PC-3 (cell line): ENCODE measurements around the gene SYT15. TPM values are rescaled to one million over a fixed set of nuclear protein-coding genes. Genes with fewer than 3 reads are reported as not detected.
"Not testable (repeated sequence)": the region's sequence is repeated elsewhere in the genome, so short reads cannot be mapped to it uniquely, and the experiment has no call there.

Experiments used
- ATAC-seq: fragments of 200-7000 bp; cut with Tn5 transposase; 2 replicates; pipeline ENCODE4 v1.9.1; 2020; ENCODE audit warnings: mild to moderate bottlenecking, moderate library complexity
- BruUV-seq: library from RNA; stranded (reverse); fragments of 400-500 nt; replicated peaks from 2 replicates; lab custom pipeline; 2021; lab: Mats Ljungman, UMichigan
- CTCF ChIA-PET: fragments of 300-600 bp; sonication (Branson Sonifier 250); formaldehyde crosslinking; loops from one replicate; lab custom pipeline; 2022; ENCODE audit warnings: antibody characterized with exemption; lab: Charles Lee
- POLR2A ChIA-PET: fragments of 300-600 bp; sonication (Branson Sonifier 250); formaldehyde crosslinking; loops from one replicate; lab custom pipeline; 2022; ENCODE audit warnings: antibody characterized with exemption; ENCODE audit not compliant: unreplicated experiment; lab: Charles Lee
- DNase-seq: peaks from one replicate; pipeline ENCODE4 v3.0.0-alpha.2; 2015
- H2AFZ ChIP-seq: fragments of 300-600 bp; sonication (generic); 2 replicates; pipeline ENCODE4 v1.6.0; 2016; ENCODE audit warnings: antibody characterized with exemption, low read length
- H3F3A ChIP-seq: fragments of 300-600 bp; sonication (generic); one replicate; pipeline ENCODE4 v1.6.0; 2017; ENCODE audit warnings: antibody characterized with exemption, low read length, control low read depth, mild to moderate bottlenecking; ENCODE audit not compliant: unreplicated experiment
- H3K27ac ChIP-seq: fragments of 300-600 bp; sonication (generic); 2 replicates; pipeline ENCODE4 v1.5.1; 2016; ENCODE audit warnings: mild to moderate bottlenecking, low read length
- H3K27me3 ChIP-seq: fragments of 300-600 bp; sonication (generic); 2 replicates; pipeline ENCODE4 v1.6.1; 2016; ENCODE audit warnings: low read length, mixed read lengths
- H3K36me3 ChIP-seq: fragments of 300-600 bp; sonication (generic); 2 replicates; pipeline ENCODE4 v1.6.1; 2016; ENCODE audit warnings: low read depth, mixed run types, low read length, mixed read lengths
- H3K4me1 ChIP-seq: fragments of 300-600 bp; sonication (generic); 2 replicates; pipeline ENCODE4 v1.5.1; 2016; ENCODE audit warnings: low read length; ENCODE audit not compliant: insufficient read depth
- H3K4me2 ChIP-seq: fragments of 300-600 bp; sonication (generic); 2 replicates; pipeline ENCODE4 v1.6.0; 2016; ENCODE audit warnings: low read length
- H3K4me3 ChIP-seq: fragments of 300-600 bp; sonication (generic); 2 replicates; pipeline ENCODE4 v1.5.1; 2016; ENCODE audit warnings: mild to moderate bottlenecking, low read length, mixed read lengths
- H3K79me2 ChIP-seq: fragments of 300-600 bp; sonication (generic); 2 replicates; pipeline ENCODE4 v1.6.1; 2017; ENCODE audit warnings: low read length, mixed read lengths
- H3K9ac ChIP-seq: fragments of 300-600 bp; sonication (generic); 2 replicates; pipeline ENCODE4 v1.6.0; 2016; ENCODE audit warnings: mild to moderate bottlenecking, low read length
- H3K9me2 ChIP-seq: fragments of 300-600 bp; sonication (generic); replicated peaks from 2 replicates; pipeline ENCODE4 v1.6.1; 2016; ENCODE audit warnings: mixed run types, low read length, mixed read lengths
- H3K9me3 ChIP-seq: fragments of 300-600 bp; sonication (generic); 2 replicates; pipeline ENCODE4 v1.6.1; 2016; ENCODE audit warnings: low read length, mixed read lengths
- H4K20me1 ChIP-seq: fragments of 300-600 bp; sonication (generic); 2 replicates; pipeline ENCODE4 v1.6.1; 2016; ENCODE audit warnings: low read length, mixed read lengths
- intact Hi-C: fragments of 100-400 bp; cut with micrococcal nuclease; formaldehyde crosslinking; loops from 2 replicates; pipeline ENCODE4 v1.9.0; 2023
- total RNA-seq: library from RNA; depleted of rRNA; stranded (reverse); fragments of >200 nt; gene quantifications from 2 replicates; pipeline ENCODE4 v1.2.3, GENCODE V29; 2014; rRNA removed

The SYT15 gene
- total RNA-seq, 1 experiment from 2014 or later, result not detected

DNA sequence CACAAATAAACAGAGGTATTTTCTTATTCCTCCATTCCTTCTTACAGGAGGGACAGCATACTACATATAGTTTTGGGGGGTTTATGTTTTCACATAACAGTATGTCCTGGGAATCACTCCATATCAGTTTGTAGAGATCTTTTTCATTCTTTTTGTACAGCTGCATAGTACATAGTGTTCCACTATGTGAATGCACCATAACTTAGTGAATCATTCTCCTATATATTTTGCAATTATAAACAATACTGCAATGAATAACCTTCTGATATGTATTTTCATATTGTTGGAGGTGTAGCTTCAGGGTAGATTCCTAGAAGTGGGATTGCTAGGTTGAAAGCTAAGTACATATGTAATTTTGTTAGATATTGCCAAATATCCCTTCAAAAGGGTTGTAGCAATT is 61.1 kb downstream of the SYT15 start:
- H3F3A ChIP-seq, CTCF ChIA-PET, H2AFZ ChIP-seq, H4K20me1 ChIP-seq, intact Hi-C loops, ATAC-seq, H3K79me2 ChIP-seq, H3K4me3 ChIP-seq, POLR2A ChIA-PET, H3K27ac ChIP-seq, H3K4me2 ChIP-seq, H3K4me1 ChIP-seq, H3K27me3 ChIP-seq, BruUV-seq, H3K36me3 ChIP-seq, H3K9me3 ChIP-seq, H3K9ac ChIP-seq, H3K9me2 ChIP-seq, DNase-seq: not testable (repeated sequence)

Other genes with a start within 250 kb of the SYT15 start
- gene ANXA8L1, start 203.4 kb upstream of the SYT15 start, total RNA-seq, result not detected in 2 replicates
- not detected in 2 replicates for gene NPY4R, start 113.2 kb upstream of the SYT15 start, total RNA-seq
- 3.1 and 5.8 TPM in 2 replicates for gene GPRIN2, start 22.5 kb upstream of the SYT15 start, total RNA-seq